ENCODE results near the gene KCNQ1.

GRCh38 chr11:2891326-2892214 lies 446.8 kb downstream of the KCNQ1 start:
- TF ChIP-seq POLR2A (IDR thresholded peaks at IDR 0.05) (no peak), CTCF (IDR thresholded peaks at IDR 0.05) (no peak), POLR2AphosphoS5 (IDR thresholded peaks at IDR 0.05; ENCODE audit: insufficient read depth in 1 of 2, low read depth in 1 of 2) (no peak)
